ENCODE data around the gene TPSD1. TPM values are rescaled to one million over a fixed set of nuclear protein-coding genes. Genes with fewer than 3 reads are reported as not detected.

Gene TPSD1
- total and polyA plus RNA-seq, 10 of the 15 experiments (the other 5 are each of a cell fraction or from before 2014, with no cell fraction given), result not detected

GRCh38 chr16:1305823-1306222 is 50.0 kb downstream of the TPSD1 start (continued):
- TF ChIP-seq, protein P1, sequence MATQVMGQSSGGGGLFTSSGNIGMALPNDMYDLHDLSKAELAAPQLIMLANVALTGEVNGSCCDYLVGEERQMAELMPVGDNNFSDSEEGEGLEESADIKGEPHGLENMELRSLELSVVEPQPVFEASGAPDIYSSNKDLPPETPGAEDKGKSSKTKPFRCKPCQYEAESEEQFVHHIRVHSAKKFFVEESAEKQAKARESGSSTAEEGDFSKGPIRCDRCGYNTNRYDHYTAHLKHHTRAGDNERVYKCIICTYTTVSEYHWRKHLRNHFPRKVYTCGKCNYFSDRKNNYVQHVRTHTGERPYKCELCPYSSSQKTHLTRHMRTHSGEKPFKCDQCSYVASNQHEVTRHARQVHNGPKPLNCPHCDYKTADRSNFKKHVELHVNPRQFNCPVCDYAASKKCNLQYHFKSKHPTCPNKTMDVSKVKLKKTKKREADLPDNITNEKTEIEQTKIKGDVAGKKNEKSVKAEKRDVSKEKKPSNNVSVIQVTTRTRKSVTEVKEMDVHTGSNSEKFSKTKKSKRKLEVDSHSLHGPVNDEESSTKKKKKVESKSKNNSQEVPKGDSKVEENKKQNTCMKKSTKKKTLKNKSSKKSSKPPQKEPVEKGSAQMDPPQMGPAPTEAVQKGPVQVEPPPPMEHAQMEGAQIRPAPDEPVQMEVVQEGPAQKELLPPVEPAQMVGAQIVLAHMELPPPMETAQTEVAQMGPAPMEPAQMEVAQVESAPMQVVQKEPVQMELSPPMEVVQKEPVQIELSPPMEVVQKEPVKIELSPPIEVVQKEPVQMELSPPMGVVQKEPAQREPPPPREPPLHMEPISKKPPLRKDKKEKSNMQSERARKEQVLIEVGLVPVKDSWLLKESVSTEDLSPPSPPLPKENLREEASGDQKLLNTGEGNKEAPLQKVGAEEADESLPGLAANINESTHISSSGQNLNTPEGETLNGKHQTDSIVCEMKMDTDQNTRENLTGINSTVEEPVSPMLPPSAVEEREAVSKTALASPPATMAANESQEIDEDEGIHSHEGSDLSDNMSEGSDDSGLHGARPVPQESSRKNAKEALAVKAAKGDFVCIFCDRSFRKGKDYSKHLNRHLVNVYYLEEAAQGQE (IDR thresholded peaks at IDR 0.05; ENCODE audit: low read depth, low read length), result no peak
- TF ChIP-seq, protein P2, sequence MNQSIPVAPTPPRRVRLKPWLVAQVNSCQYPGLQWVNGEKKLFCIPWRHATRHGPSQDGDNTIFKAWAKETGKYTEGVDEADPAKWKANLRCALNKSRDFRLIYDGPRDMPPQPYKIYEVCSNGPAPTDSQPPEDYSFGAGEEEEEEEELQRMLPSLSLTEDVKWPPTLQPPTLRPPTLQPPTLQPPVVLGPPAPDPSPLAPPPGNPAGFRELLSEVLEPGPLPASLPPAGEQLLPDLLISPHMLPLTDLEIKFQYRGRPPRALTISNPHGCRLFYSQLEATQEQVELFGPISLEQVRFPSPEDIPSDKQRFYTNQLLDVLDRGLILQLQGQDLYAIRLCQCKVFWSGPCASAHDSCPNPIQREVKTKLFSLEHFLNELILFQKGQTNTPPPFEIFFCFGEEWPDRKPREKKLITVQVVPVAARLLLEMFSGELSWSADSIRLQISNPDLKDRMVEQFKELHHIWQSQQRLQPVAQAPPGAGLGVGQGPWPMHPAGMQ (IDR thresholded peaks at IDR 0.05; ENCODE audit: borderline replicate concordance), result no peak
- TF ChIP-seq ESRRA (IDR thresholded peaks at IDR 0.05; ENCODE audit: low read length) (no peak), ZNF207 (IDR thresholded peaks at IDR 0.05; ENCODE audit: borderline replicate concordance) (no peak), CHD4 (IDR thresholded peaks at IDR 0.05) (no peak), TCF12 (IDR thresholded peaks at IDR 0.05; ENCODE audit: low read depth, low read length) (no peak), CEBPZ (IDR thresholded peaks at IDR 0.05; ENCODE audit: low read depth, low read length) (no peak), ZNF622 (IDR thresholded peaks at IDR 0.05) (no peak)
